HG02763 (cell line): Measurements from ENCODE around the gene NIPAL1.

Experiments used
- ATAC-seq: cut with Tn5 transposase; IDR thresholded peaks from one replicate; pipeline ENCODE4 v1.9.1; 2021; ENCODE audit warnings: mild to moderate bottlenecking, moderate library complexity; ENCODE audit not compliant: unreplicated experiment

The NIPAL1 gene

GRCh38 chr4:48025005-48025404 is 8.4 kb downstream of the NIPAL1 start:
- no peak for ATAC-seq

- peak; percentile 50 for ATAC-seq
These were observed 11.1 kb downstream of the NIPAL1 start for GRCh38 chr4:48027653-48028052.

- peak; percentile 58 for ATAC-seq
These were observed 12.1 kb downstream of the NIPAL1 start for GRCh38 chr4:48028696-48029095.

- no peak for ATAC-seq
These were observed 13.9 kb downstream of the NIPAL1 start for GRCh38 chr4:48030470-48030869.

GRCh38 chr4:48031802-48032525 is 15.4 kb downstream of the NIPAL1 start:
- ATAC-seq = no peak

GRCh38 chr4:48032721-48033120 is 16.1 kb downstream of the NIPAL1 start:
- no peak for ATAC-seq

GRCh38 chr4:48033412-48033811 is 16.8 kb downstream of the NIPAL1 start:
- ATAC-seq = no peak

- ATAC-seq = peak; percentile 46
These were observed 17.3 kb downstream of the NIPAL1 start for GRCh38 chr4:48033825-48034413.

GRCh38 chr4:48035952-48036351 is 19.4 kb downstream of the NIPAL1 start:
- no peak for ATAC-seq

GRCh38 chr4:48037117-48037462 is 20.5 kb downstream of the NIPAL1 start:
- ATAC-seq = no peak

GRCh38 chr4:48038666-48039065 is 22.1 kb downstream of the NIPAL1 start:
- no peak for ATAC-seq

- ATAC-seq = no peak
These were observed 23.0 kb downstream of the NIPAL1 start for GRCh38 chr4:48039561-48039960.

GRCh38 chr4:48041535-48042137 is 25.1 kb downstream of the NIPAL1 start:
- no peak for ATAC-seq

GRCh38 chr4:48042979-48043461 is 26.4 kb downstream of the NIPAL1 start:
- no peak for ATAC-seq

GRCh38 chr4:48043504-48043903 is 26.9 kb downstream of the NIPAL1 start:
- ATAC-seq = no peak

GRCh38 chr4:48044298-48044697 is 27.7 kb downstream of the NIPAL1 start:
- no peak for ATAC-seq

GRCh38 chr4:48046059-48046458 is 29.5 kb downstream of the NIPAL1 start:
- no peak for ATAC-seq

- peak; percentile 99 for ATAC-seq
These were observed 30.9 kb downstream of the NIPAL1 start for GRCh38 chr4:48047421-48047844.

GRCh38 chr4:48047896-48048295 is 31.3 kb downstream of the NIPAL1 start:
- peak; percentile 7 for ATAC-seq

GRCh38 chr4:48049483-48049882 is 32.9 kb downstream of the NIPAL1 start:
- no peak for ATAC-seq

- ATAC-seq = no peak
These were observed 34.5 kb downstream of the NIPAL1 start for GRCh38 chr4:48051078-48051477.
